SH-SY5Y (cell line): ENCODE data around the gene IL3.

ENCODE experiments used
- GATA2 ChIP-seq: IDR thresholded peaks from 2 replicates; pipeline ENCODE4 v1.6.1; 2011; ENCODE audit warnings: mild to moderate bottlenecking, low read depth, low read length
- GATA3 ChIP-seq: IDR thresholded peaks from 2 replicates; pipeline ENCODE4 v1.6.1; 2011; ENCODE audit warnings: low read depth, mild to moderate bottlenecking, low read length, moderate library complexity

DNA sequence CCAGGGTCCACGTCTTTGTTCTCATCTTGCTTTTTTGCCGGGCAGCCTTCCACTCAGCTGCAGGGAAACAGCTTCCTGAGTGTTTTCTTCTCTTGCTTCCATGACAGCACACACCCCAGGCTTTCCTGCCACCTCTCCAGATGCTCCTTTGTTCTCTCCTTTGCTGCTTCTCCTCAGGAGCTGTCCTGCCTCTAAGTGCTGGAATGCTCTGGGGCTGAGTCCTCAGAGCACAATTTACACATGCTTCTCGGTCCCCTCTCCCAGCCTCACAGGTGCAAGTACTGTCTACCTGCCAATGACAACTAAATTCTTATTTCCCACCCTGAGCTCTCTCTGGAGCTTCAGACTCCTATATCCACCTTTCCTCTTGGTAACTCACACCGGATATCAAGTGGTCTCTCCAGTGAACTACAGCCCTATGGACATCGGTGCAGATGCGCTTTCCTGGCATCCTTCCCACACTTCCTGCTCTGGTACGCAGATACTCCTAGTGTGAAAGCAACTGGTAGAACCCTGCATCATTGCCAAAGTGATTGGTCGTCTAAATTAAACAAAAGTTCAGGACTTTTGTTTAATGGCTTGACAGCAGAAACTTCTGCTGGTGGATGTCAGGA, 35.6 kb upstream of the IL3 start:
- no peak for TF ChIP-seq GATA3
- no peak for TF ChIP-seq GATA2
